GM10847 (cell line): Measurements from ENCODE around the gene WASF1.
A peak's percentile ranks its signal among the peaks of the same experiment; 100 is the strongest.

Experiments used
- POLR2A ChIP-seq: IDR thresholded peaks from 2 replicates; pipeline ENCODE4 v1.6.1; 2011; ENCODE audit not compliant: insufficient read length; ENCODE audit errors: extremely low read depth

The WASF1 gene

GRCh38 chr6:110181131-110182030 is 1.9 kb upstream of the WASF1 start:
- TF ChIP-seq POLR2A, result no peak

GRCh38 chr6:110180228-110181008 is 948 bp upstream of the WASF1 start, which contains the start of gene CDC40:
Gene CDC40 (plus strand): TSS chr6:110180427. CDS start chr6:110180445, 18 bp downstream.
- peak; percentile 62 for TF ChIP-seq POLR2A

- TF ChIP-seq POLR2A, result no peak
Measured at GRCh38 chr6:110178626-110179405, 654 bp downstream of the WASF1 start.

GRCh38 chr6:110173506-110174132 is 5.9 kb downstream of the WASF1 start:
- no peak for TF ChIP-seq POLR2A

- no peak for TF ChIP-seq POLR2A
Measured at GRCh38 chr6:110170081-110170480, 9.4 kb downstream of the WASF1 start.

- TF ChIP-seq POLR2A, result no peak
Measured at GRCh38 chr6:110158479-110158878, 21.0 kb downstream of the WASF1 start.

- TF ChIP-seq POLR2A, result no peak
Measured at GRCh38 chr6:110147870-110148269, 31.6 kb downstream of the WASF1 start.

GRCh38 chr6:110140650-110141049 is 38.8 kb downstream of the WASF1 start:
- TF ChIP-seq POLR2A, result no peak

GRCh38 chr6:110139052-110139451 is 40.4 kb downstream of the WASF1 start:
- no peak for TF ChIP-seq POLR2A

GRCh38 chr6:110137924-110138887 is 41.3 kb downstream of the WASF1 start:
- TF ChIP-seq POLR2A, result no peak

GRCh38 chr6:110130362-110130761 is 49.1 kb downstream of the WASF1 start:
- no peak for TF ChIP-seq POLR2A

- no peak for TF ChIP-seq POLR2A
Measured at GRCh38 chr6:110128418-110128817, 51.1 kb downstream of the WASF1 start.

GRCh38 chr6:110125361-110125760 is 54.1 kb downstream of the WASF1 start:
- no peak for TF ChIP-seq POLR2A

- no peak for TF ChIP-seq POLR2A
Measured at GRCh38 chr6:110116258-110116657, 63.2 kb downstream of the WASF1 start.
